Cerebellar nuclear complex (tissue), 1 donor: ENCODE measurements around the gene ETV3.

Source experiments
- DNase-seq, 2 experiments: peaks; one replicate each; lab custom pipeline; 2025; lab: John Stamatoyannopoulos, UW

The ETV3 gene

GRCh38 chr1:157139052-157139715 lies 989 bp upstream of the ETV3 start:
- no peak for DNase-seq

- DNase-seq: no peak
Measured at GRCh38 chr1:157137408-157138219, 581 bp downstream of the ETV3 start.

GRCh38 chr1:157137046-157137407 lies 1.2 kb downstream of the ETV3 start:
- DNase-seq: no peak

- DNase-seq: no peak
Measured at GRCh38 chr1:157136133-157136532, 2.1 kb downstream of the ETV3 start.

GRCh38 chr1:157135646-157136045 lies 2.5 kb downstream of the ETV3 start:
- no peak for DNase-seq

- DNase-seq: no peak
Measured at GRCh38 chr1:157135070-157135469, 3.1 kb downstream of the ETV3 start.

GRCh38 chr1:157134442-157134841 lies 3.8 kb downstream of the ETV3 start:
- DNase-seq: no peak

GRCh38 chr1:157133426-157133825 lies 4.8 kb downstream of the ETV3 start:
- DNase-seq: no peak

- DNase-seq: no peak
Measured at GRCh38 chr1:157132616-157133167, 5.5 kb downstream of the ETV3 start.

GRCh38 chr1:157132111-157132510 lies 6.1 kb downstream of the ETV3 start:
- DNase-seq: no peak

GRCh38 chr1:157131281-157131680 lies 6.9 kb downstream of the ETV3 start:
- no peak for DNase-seq

GRCh38 chr1:157124855-157125254 lies 13.3 kb downstream of the ETV3 start:
- no peak for DNase-seq

- DNase-seq: no peak
Measured at GRCh38 chr1:157119448-157119847, 18.7 kb downstream of the ETV3 start.

GRCh38 chr1:157119008-157119407 lies 19.2 kb downstream of the ETV3 start:
- no peak for DNase-seq

- DNase-seq: no peak
Measured at GRCh38 chr1:157117527-157118057, 20.6 kb downstream of the ETV3 start.

GRCh38 chr1:157116737-157117103 lies 21.5 kb downstream of the ETV3 start:
- no peak for DNase-seq

- DNase-seq: no peak
Measured at GRCh38 chr1:157115851-157116736, 22.1 kb downstream of the ETV3 start.

GRCh38 chr1:157115429-157115838 lies 22.8 kb downstream of the ETV3 start:
- no peak for DNase-seq

- no peak for DNase-seq
Measured at GRCh38 chr1:157114183-157115121, 23.7 kb downstream of the ETV3 start.

- no peak for DNase-seq
Measured at GRCh38 chr1:157113631-157114030, 24.6 kb downstream of the ETV3 start.

GRCh38 chr1:157113106-157113505 lies 25.1 kb downstream of the ETV3 start:
- DNase-seq: no peak
